D721Med (cell line): ENCODE results near the gene MMP24OS.

ENCODE experiments used
- DNase-seq: peaks from one replicate; pipeline ENCODE4 v3.0.0; 2011; ENCODE audit warnings: low spot score; ENCODE audit not compliant: insufficient read length
- FAIRE-seq: peaks from 2 replicates; lab custom pipeline; 2011; peaks lifted over from hg19 to GRCh38; lab: Jason Lieb, UNC
- TF ChIP-seq, protein P1 (sequence below): IDR thresholded peaks from 2 replicates; pipeline ENCODE4 v1.5.1; 2012; ENCODE audit warnings: mild to moderate bottlenecking, control low read depth; ENCODE audit not compliant: insufficient read depth; ENCODE audit errors: missing control alignments

MMP24OS gene

DNA sequence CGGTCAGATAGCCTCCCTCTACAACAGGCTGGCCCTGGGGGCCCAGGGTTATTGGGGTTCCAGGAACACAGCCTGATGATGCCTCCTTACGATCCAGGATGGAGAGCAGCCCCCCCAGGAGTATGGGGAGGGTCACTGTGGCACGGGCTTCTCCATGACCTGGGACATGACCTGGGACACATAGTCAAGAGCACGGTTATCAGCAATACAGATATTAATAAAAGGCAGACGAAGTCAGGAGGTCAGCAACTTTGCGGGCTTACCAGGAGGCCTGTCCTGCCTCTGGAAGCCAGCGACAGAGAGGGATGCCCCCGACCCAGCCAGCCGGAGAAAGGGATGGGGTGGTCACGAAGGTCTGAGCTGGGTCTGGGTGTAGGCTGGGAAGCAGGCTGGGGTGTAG is 795 bp downstream of the MMP24OS start:
- DNase-seq (no peak), FAIRE-seq (no peak)
- TF ChIP-seq, protein P1, sequence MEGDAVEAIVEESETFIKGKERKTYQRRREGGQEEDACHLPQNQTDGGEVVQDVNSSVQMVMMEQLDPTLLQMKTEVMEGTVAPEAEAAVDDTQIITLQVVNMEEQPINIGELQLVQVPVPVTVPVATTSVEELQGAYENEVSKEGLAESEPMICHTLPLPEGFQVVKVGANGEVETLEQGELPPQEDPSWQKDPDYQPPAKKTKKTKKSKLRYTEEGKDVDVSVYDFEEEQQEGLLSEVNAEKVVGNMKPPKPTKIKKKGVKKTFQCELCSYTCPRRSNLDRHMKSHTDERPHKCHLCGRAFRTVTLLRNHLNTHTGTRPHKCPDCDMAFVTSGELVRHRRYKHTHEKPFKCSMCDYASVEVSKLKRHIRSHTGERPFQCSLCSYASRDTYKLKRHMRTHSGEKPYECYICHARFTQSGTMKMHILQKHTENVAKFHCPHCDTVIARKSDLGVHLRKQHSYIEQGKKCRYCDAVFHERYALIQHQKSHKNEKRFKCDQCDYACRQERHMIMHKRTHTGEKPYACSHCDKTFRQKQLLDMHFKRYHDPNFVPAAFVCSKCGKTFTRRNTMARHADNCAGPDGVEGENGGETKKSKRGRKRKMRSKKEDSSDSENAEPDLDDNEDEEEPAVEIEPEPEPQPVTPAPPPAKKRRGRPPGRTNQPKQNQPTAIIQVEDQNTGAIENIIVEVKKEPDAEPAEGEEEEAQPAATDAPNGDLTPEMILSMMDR: no peak

DNA sequence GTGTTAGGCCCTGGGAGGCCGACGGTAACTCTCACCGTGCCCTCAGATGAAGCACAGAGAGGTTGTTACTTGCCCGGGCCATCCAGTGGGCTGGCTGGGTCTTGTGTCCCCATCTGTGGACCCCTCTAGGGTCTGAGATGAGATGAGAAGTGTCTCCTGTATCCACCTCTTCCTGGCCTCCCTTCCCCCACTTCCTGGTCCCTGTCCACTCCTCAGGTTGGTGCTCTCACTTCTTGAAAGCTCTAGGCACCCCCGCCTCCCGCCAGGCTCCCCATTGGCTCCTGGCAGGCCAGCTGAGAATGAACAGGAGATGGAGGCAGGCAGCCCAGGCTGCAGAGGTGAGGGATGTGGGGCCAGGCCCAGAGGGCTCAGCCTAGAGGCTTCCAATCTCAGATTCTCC is 1.5 kb downstream of the MMP24OS start:
- no peak for DNase-seq
- TF ChIP-seq, protein P1: no peak
- FAIRE-seq: no peak

DNA sequence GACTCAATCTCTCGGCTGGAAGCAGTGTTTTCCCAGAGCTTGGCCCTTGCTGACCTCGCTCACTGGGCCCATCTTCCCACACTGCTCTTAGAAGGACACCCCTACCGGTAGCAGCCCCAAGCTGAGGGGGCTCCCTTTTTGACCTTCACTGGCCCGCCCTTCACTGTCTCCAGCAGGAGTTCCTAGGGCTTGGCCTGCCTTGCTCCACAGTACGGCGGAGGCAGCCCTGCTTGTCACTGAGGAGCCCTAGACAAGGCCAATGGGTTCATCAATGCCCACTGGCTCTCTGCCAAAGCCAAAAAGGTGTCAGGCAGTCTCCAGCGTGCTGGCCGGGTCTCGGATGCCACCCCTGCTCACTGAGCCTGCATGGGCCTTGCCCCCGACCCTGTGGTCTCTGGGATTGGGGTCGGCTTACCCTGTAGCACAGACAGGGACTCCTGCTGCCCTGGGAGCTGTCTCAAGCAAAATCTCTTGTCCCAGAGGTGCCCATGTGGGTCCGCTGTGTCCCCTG is 2.1 kb downstream of the MMP24OS start:
- FAIRE-seq: no peak

DNA sequence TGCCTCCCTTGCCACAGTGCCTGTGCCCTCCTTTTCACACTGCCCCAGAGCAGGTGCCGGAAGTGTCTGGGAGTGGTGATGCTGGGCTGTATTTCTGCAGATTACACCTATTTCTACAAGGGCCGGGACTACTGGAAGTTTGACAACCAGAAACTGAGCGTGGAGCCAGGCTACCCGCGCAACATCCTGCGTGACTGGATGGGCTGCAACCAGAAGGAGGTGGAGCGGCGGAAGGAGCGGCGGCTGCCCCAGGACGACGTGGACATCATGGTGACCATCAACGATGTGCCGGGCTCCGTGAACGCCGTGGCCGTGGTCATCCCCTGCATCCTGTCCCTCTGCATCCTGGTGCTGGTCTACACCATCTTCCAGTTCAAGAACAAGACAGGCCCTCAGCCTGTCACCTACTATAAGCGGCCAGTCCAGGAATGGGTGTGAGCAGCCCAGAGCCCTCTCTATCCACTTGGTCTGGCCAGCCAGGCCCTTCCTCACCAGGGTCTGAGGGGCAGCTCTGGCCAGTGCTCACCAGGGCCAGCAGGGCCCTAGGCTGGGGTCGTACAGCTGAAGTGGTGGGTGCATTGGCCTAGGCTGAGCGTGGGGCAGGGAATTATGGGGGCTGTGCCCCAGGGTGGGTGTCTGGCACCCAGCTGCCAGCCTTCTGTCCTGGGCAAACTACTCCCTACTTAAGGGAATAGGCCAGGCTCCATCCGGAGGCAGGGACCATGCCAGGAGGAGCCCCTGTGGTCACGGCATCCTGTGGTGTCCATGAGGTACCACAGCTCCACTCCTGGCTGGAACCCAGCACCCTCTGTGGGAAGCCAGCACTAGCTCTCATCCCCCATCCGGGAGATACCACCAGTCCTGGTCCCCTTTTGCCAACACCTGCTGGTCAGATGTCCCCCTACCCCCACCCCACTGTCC is 3.5 kb downstream of the MMP24OS start:
- DNase-seq (no peak), FAIRE-seq (no peak)
- TF ChIP-seq, protein P1: no peak

More for the DNA sequence above, 2.1 kb downstream of the MMP24OS start:
- TF ChIP-seq, protein P1: no peak
- no peak for DNase-seq

DNA sequence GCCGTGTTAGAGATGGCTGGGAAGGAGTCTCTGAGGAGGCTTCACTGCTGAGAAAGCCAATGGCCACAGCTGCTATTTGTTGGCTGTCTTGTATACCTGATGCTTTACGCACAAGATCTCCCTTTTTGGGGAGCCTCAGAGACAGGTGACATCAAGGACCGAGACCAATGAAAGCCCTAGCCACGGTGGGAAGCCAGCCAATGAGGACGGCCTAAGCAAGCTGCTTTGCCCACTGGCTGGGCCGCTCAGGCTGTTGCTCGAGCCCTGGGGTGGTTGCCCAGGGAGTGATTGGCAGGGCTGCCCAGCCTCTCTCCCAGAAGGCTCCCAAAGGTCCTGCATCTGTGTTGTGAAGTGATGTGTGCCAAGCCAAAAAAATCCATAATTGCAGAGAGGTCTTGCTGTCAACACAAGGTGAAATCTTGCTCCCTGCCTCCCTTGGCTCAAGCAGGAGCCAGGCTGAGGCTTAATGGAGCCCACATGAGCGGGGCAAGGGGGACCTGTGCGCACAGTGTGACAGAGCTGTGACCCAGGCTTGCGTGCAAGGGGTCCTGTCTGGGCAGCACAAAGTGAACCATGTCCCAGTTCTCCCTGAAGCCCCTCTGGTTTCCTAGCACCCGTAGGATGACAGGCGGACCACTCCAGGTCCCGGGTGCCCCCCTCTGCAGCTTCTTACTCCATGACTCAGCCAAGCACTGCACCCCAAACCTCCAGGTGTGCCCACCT is 4.3 kb downstream of the MMP24OS start:
- DNase-seq (no peak), FAIRE-seq (no peak)
- TF ChIP-seq, protein P1: no peak

DNA sequence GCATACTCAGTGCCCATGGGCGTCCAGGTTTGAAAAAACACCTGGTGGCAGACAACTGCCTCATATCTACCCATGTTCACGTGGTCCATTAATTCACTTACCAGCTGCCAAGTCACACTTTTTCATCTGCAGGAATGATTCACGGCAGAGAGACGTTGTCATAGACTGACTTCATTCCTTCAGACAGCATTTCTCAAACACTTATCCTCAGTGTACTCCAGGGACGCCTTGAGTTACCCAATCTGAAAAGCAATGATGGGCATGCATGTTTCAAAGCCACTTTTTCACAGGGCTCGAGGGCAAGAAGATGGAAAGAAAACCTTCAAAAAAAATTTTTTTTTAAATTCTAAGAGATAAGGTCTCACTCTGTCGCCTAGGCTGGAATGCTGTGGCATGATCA is 6.0 kb downstream of the MMP24OS start:
- no peak for FAIRE-seq
- TF ChIP-seq, protein P1: no peak
- no peak for DNase-seq
